HepG2 (cell line): ENCODE results near the gene MTA2. TPM values are rescaled to one million over a fixed set of nuclear protein-coding genes. Genes with fewer than 3 reads are reported as not detected.
A peak's percentile ranks its signal among the peaks of the same experiment; 100 is the strongest.

ENCODE experiments used
- AKAP8 ChIP-seq: sonication (generic); formaldehyde crosslinking; IDR thresholded peaks from 2 replicates; pipeline ENCODE4 v1.5.1; 2020; ENCODE audit warnings: mild to moderate bottlenecking, missing genetic modification reagents
- CSRNP1 ChIP-seq: sonication (generic); formaldehyde crosslinking; IDR thresholded peaks from 2 replicates; pipeline ENCODE4 v1.8.1; 2023; ENCODE audit warnings: mild to moderate bottlenecking, missing genetic modification reagents
- FOXP1 ChIP-seq, 2 experiments: fragments of 450-650 bp in 1 of 2; IDR thresholded peaks; 2 replicates each; pipeline ENCODE4 v1.6.1; 2017 to 2018; ENCODE audit warnings: antibody characterized with exemption in 1 of 2
- GPN1 ChIP-seq: sonication (generic); formaldehyde crosslinking; IDR thresholded peaks from 2 replicates; pipeline ENCODE4 v1.5.1; 2020; ENCODE audit warnings: missing genetic modification reagents, borderline replicate concordance
- GTF3A ChIP-seq: sonication (generic); formaldehyde crosslinking; conservative IDR thresholded peaks from 2 replicates; pipeline ENCODE4 v1.4.0; 2020; ENCODE audit warnings: mild to moderate bottlenecking, missing genetic modification reagents
- HNF4A ChIP-seq: sonication (generic); formaldehyde crosslinking; IDR thresholded peaks from 2 replicates; pipeline ENCODE4 v1.4.0; 2020; ENCODE audit warnings: missing genetic modification reagents
- MAFG ChIP-seq: sonication (generic); formaldehyde crosslinking; IDR thresholded peaks from 2 replicates; pipeline ENCODE4 v1.5.1; 2020; ENCODE audit warnings: mild to moderate bottlenecking, missing genetic modification reagents
- MLX ChIP-seq: IDR thresholded peaks from 2 replicates; pipeline ENCODE4 v1.6.1; 2016
- NCOA5 ChIP-seq: sonication (generic); formaldehyde crosslinking; IDR thresholded peaks from 2 replicates; pipeline ENCODE4 v1.4.0; 2020; ENCODE audit warnings: missing genetic modification reagents
- RXRB ChIP-seq: IDR thresholded peaks from 2 replicates; pipeline ENCODE4 v1.6.1; 2016; ENCODE audit warnings: borderline replicate concordance, missing genetic modification reagents, missing compliant biosample characterization
- SAFB2 ChIP-seq: sonication (generic); formaldehyde crosslinking; IDR thresholded peaks from 2 replicates; pipeline ENCODE4 v1.5.1; 2020; ENCODE audit warnings: missing genetic modification reagents, low read depth, mild to moderate bottlenecking, borderline replicate concordance
- SIN3A ChIP-seq: IDR thresholded peaks from 2 replicates; pipeline ENCODE4 v1.6.1; 2011; ENCODE audit warnings: low read depth, mild to moderate bottlenecking, control low read depth, low read length, borderline replicate concordance
- SOX13 ChIP-seq, 3 experiments: fragments of 450-650 bp in 1 of 3; sonication (generic) in 1 of 3; formaldehyde crosslinking in 1 of 3; IDR thresholded peaks in 2 of 3; conservative IDR thresholded peaks in 1 of 3; 2 replicates each; pipeline versions ENCODE4 v1.5.0 to v1.6.1; 2016 to 2020; ENCODE audit warnings: antibody characterized with exemption in 1 of 3, mild to moderate bottlenecking in 1 of 3, missing compliant biosample characterization in 1 of 3, missing genetic modification reagents in 1 of 3, moderate library complexity in 1 of 3
- SP1 ChIP-seq, 2 experiments: fragments of 450-650 bp in 1 of 2; sonication (generic) in 1 of 2; formaldehyde crosslinking in 1 of 2; IDR thresholded peaks; 2 replicates each; pipeline versions ENCODE4 v1.4.0 to v1.6.1; 2016 to 2020; ENCODE audit warnings: missing genetic modification reagents in 1 of 2
- TBX3 ChIP-seq: fragments of 450-650 bp; IDR thresholded peaks from 2 replicates; pipeline ENCODE4 v1.6.1; 2017; ENCODE audit warnings: antibody characterized with exemption, mild to moderate bottlenecking, inconsistent platforms, borderline replicate concordance
- XBP1 ChIP-seq: sonication (generic); formaldehyde crosslinking; IDR thresholded peaks from 2 replicates; pipeline ENCODE4 v1.5.0; 2020; ENCODE audit warnings: missing genetic modification reagents
- ZBTB44 ChIP-seq: sonication (generic); formaldehyde crosslinking; IDR thresholded peaks from 2 replicates; pipeline ENCODE4 v1.4.0; 2020; ENCODE audit warnings: missing genetic modification reagents
- ZMYM2 ChIP-seq: sonication (generic); formaldehyde crosslinking; IDR thresholded peaks from 2 replicates; pipeline ENCODE4 v1.8.0; 2022; ENCODE audit warnings: mild to moderate bottlenecking, missing genetic modification reagents
- ZNF143 ChIP-seq: sonication (generic); formaldehyde crosslinking; IDR thresholded peaks from 2 replicates; pipeline ENCODE4 v1.4.0; 2020; ENCODE audit warnings: missing genetic modification reagents
- ZNF18 ChIP-seq: sonication (generic); formaldehyde crosslinking; IDR thresholded peaks from 2 replicates; pipeline ENCODE4 v1.8.0; 2022; ENCODE audit warnings: mild to moderate bottlenecking, missing genetic modification reagents; ENCODE audit not compliant: insufficient replicate concordance
- ZNF264 ChIP-seq: sonication (generic); formaldehyde crosslinking; IDR thresholded peaks from 2 replicates; pipeline ENCODE4 v1.4.0; 2020; ENCODE audit warnings: missing genetic modification reagents
- ZNF580 ChIP-seq: IDR thresholded peaks from 2 replicates; pipeline ENCODE4 v1.6.1; 2016; ENCODE audit warnings: low read depth, borderline replicate concordance
- ZNF607 ChIP-seq: sonication (generic); formaldehyde crosslinking; IDR thresholded peaks from 2 replicates; pipeline ENCODE4 v1.5.1; 2020; ENCODE audit warnings: missing genetic modification reagents, mild to moderate bottlenecking, borderline replicate concordance
- polyA plus RNA-seq, 8 experiments: library from polyadenylated mRNA; depleted of rRNA in 3 of 8; stranded (reverse) in 7 of 8; unstranded in 1 of 8; fragments of >200 nt; fragmentation: Illumina TruSeq in 4 of 8; extraction: Trizol in 4 of 8; gene quantifications; 2 replicates each; pipeline versions ENCODE4 v1.2.1 to v1.2.3, GENCODE V29; 2011 to 2016; ENCODE audit warnings: low read depth in 4 of 8, missing spikeins in 1 of 8, mixed read lengths in 1 of 8; ENCODE audit not compliant: insufficient read depth in 1 of 8
- total RNA-seq, 5 experiments: library from RNA; depleted of rRNA; stranded (reverse); fragments of >200 nt; fragmentation: Illumina TruSeq; extraction: Trizol; gene quantifications; 2 replicates each; pipeline ENCODE4 v1.2.3, GENCODE V29; 2016; ENCODE audit warnings: low read depth in 1 of 5

The MTA2 gene
- total and polyA plus RNA-seq, 2 of the 13 experiments (the other 11 are each of a cell fraction or from before 2014, with no cell fraction given), result 14.0 to 70.0 TPM

GRCh38 chr11:62545437-62546243 lies 56.0 kb downstream of the MTA2 start (continued):
- TF ChIP-seq ZNF607 (CRISPR knock-in tag) (peak; percentile 91; the same call in 1 of the 2 replicates), ZMYM2 (CRISPR knock-in tag) (peak; percentile 70; the same call in 1 of the 2 replicates), GTF3A (CRISPR knock-in tag) (no peak), ZNF18 (CRISPR knock-in tag) (peak; percentile 58), AKAP8 (CRISPR knock-in tag) (peak; percentile 74), ZNF143 (CRISPR knock-in tag) (peak; percentile 23; the same call in 1 of the 2 replicates), HNF4A (peak; percentile 27; the same call in 1 of the 2 replicates), TBX3 (no peak), FOXP1 (IDR thresholded peaks at IDR 0.05) (no peak), FOXP1 (CRISPR knock-in tag; IDR thresholded peaks at IDR 0.05) (0 out of 2 replicates have a peak, but pooled peaks have one; percentile 13), MLX (CRISPR knock-in tag) (no peak), ZBTB44 (CRISPR knock-in tag) (no peak), XBP1 (no peak), ZNF580 (CRISPR knock-in tag) (0 out of 2 replicates have a peak, but pooled peaks have one; percentile 16), SIN3A (0 out of 2 replicates have a peak, but pooled peaks have one; percentile 46), SP1 (IDR thresholded peaks at IDR 0.05) (no peak), SP1 (CRISPR knock-in tag; IDR thresholded peaks at IDR 0.05) (no peak; the same call in 1 of the 2 replicates), SOX13 (IDR thresholded peaks at IDR 0.05) (no peak), SOX13 (CRISPR knock-in tag; conservative IDR thresholded peaks at IDR 0.05 in 1 of 2, IDR thresholded peaks at IDR 0.05 in 1 of 2) (peak; percentile 35 to 39; a peak in 1 of 4 replicates), ZNF264 (CRISPR knock-in tag) (peak; percentile 58; the same call in 1 of the 2 replicates), SAFB2 (CRISPR knock-in tag) (no peak; the same call in 1 of the 2 replicates), NCOA5 (CRISPR knock-in tag) (no peak), RXRB (CRISPR knock-in tag) (peak; percentile 19; the same call in 1 of the 2 replicates), GPN1 (no peak), CSRNP1 (peak; percentile 68), MAFG (CRISPR knock-in tag) (no peak)
